Stimulated activated CD8-positive, alpha-beta memory T cell treated with anti-CD3 and anti-CD28 coated beads, Interleukin-15, amount 100 ng/mL, for 48 hours (primary cell): Measurements from ENCODE around the gene NTF4.
A peak's percentile ranks its signal among the peaks of the same experiment; 100 is the strongest.
"Not testable (repeated sequence)": the region's sequence is repeated elsewhere in the genome, so short reads cannot be mapped to it uniquely, and the experiment has no call there.

ENCODE experiments used
- DNase-seq, 2 donors: peaks; one replicate each; pipeline ENCODE4 v3.0.0-alpha.2; 2020; ENCODE audit warnings: low read depth in 2 of 2

The NTF4 gene

DNA sequence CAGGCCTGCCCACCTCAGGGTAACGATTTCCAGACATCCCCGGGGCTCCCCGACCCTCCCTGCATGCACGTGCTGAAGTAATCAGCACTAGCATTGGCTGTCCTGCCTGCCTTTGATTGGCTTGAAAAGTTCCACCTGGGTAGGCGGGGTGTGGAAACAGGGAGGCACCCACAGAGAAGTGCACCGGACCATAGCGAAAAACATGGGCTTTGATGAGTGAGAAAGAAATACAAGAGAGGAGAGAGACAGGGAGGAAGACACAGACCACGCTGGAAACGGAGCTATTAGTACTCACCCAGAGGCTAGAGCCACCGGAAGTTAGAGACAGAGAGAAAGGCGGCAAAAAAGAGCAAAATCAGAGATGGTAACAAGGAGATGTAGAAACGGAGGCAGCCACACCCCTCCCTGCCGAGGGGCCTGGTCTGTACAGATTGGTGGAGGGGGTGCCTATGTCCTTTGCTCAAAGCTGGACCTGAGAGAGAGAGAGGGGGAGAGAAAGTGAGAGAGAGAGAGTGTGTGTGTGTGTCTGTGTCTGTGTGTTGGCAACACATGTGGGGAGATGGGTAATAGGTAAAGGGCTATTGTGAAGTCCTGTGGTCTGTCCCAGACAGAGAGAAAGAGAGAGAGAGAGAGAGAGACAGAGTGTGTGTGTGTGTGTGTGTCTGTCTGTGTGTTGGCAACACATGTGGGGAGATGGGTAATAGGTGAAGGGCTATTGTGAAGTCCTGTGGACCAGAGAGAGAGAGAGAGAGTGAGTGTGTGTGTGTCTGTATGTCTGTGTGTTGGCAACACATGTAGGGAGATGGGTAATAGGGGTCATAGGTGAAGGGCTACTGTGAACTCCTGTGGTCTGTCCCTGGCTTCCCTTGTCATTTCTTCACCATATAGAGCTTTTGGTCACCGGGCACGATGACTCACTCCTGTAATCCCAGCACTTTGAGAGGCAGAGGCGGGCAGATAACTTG lies 43.4 kb downstream of the NTF4 start:
- no peak for DNase-seq

DNA sequence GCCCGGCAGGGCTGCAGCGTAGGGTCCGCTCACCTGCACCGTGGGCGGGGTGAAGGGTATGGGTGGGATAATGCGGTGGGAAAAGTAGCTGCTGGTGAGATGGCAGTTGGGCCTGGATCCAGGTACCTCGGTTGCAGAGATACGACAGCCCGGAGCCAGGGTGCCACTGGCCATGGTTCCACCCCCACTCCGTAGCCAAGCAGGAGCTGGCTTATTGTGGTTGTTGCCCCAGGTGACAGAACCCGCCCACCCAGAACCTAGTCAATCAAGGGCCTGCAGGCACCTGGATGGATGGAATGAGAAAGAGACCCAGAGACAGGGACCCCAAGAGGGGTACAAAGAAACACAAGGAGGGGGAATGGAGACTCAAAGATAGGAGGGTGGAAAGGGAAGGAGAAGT lies 44.3 kb downstream of the NTF4 start:
- no peak for DNase-seq

DNA sequence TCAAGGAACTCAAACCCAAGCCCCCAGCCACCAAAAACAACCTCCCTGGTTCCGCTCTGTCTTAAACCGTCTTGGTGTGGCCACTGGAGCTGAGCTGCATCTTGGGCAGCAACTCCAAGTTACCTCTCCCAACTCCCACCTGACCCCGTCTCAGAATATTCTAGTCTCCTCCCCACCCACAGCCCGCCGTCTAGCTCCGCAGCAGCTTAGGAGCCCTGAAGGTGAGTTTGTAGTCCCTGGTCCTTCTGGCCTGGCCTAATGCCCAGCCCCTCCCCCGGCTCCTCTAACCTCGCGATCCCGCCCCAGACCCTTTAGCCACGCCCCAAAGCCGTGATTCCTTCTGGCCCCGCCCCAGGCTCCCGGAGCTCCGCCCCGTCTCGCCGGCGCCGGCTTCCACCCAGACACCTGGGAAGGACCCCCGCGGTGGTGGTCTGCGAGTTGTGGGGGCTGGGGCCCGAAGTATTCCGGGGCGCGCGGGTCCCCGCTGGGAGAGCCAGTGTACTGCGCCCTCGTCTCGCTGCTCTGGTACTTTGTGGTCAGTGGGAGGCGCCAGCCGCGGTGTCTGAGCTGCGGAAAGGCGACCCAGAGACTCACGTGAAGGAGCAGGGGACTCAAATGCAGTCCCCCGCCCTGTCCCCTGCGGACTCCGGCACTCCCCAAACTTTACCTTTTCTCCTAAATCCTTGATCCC lies 45.2 kb downstream of the NTF4 start:
- DNase-seq = peak in 1 of 2 donors; percentile 38

DNA sequence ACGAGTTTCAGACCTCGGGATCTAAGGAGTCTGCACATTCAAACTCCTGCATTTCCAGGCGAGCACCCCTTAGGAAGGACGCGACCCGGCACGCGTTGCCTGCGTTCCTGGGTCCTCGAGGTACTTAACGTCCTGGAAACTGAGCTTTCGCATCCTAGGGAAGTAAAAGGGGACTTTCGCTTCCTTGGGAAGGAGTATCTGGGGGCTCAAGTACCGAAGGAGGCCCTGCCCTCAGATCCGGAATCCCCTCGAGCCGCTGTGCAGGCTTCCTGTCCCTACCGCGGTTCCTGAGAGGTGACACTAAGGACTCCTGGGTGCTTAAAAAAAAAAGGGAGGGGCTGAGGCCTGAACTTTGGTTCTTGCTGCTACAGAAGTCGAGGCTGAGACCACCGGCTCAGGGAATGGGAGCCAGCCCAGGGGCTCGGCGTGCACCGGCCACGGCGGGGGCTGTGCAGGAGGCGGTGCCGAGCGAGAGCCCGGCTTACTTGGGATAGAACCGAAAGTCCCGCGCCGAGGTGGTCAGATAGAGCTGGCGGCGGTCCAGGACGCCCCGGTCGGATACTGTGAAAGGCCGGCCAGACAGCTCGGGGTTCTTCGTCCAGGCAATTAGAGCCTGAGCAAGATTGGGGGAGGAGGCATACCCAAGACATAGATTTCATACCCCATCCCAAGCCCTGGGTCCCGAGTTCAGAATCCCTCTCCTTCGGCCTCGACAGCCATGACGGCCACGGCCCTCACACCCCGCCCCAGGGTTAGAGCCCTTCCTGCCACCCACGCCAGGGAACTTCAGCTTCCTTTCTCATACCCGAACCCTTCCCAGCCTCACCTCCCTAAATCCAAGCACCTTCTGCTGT lies 46.0 kb downstream of the NTF4 start:
- DNase-seq = not testable (repeated sequence)

DNA sequence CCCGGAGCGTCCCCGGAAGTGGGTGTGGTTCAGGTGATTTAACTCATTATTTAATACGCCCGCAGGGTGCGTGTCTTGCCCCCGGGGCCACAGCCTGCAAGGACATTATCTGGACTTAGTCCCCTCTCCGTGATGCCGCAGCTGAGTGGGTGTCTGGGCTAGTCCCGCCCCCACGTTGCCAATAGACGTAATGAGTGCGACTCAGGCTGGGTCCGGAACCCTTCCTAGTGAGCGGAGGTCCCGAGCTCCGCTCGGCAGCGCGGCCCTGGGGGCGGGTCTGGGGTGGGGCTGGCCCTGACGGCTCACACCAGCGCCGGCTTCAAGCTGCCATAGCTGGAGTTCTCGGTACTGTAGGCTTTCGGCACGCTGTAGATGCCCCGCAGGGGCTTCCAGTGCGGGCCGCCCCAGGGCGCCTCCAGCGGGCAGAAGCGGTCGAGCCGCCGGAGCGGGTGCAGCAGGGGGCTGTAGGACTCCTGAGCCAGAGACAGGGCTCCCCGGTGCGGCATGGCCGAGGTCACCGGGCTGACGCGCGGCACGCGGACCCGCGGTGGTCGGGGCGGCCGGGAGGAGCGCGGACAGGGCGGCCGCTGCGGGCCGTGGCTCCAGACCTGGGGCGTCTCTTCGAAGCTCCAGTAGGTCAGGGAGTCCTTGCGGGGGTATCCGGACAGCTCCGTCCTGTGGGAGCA lies 46.8 kb downstream of the NTF4 start:
- DNase-seq = peak; percentile 46 to 55

DNA sequence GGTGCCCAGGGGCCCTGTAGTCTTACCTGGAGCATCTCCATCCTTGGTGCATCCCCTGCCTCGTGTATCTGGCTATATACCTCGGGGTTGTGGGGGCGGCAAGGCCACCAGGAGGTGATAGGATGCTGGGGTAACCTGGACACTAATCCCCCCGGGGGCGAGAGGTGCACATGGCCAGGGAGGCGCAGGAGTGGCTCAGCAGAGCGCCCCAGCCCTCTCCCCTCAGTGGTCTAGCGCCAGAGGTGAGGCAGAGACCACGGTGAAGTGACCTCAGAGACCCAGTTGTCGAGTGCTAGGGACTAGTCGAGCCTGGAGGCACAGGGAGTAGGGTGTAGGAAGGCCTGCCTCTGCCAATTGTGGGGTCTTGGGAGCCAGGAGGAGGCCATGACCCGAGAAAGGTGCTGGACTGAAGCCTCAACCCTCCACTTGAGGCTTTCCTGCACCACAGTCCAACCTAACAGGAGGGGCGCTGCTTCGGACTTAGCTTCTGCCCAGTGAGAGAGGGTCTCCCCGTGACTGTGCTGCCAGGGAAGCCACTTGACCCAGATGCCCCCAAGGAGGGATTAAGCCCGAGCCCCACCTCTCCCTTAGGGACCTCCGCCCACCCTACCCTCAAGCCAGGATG lies 47.5 kb downstream of the NTF4 start, which contains the start of gene LHB:
Gene LHB (minus strand): TSS at position 51 of the 625 bp plus-strand sequence. CDS start 10 bp downstream, at position 41.
- no peak for DNase-seq

DNA sequence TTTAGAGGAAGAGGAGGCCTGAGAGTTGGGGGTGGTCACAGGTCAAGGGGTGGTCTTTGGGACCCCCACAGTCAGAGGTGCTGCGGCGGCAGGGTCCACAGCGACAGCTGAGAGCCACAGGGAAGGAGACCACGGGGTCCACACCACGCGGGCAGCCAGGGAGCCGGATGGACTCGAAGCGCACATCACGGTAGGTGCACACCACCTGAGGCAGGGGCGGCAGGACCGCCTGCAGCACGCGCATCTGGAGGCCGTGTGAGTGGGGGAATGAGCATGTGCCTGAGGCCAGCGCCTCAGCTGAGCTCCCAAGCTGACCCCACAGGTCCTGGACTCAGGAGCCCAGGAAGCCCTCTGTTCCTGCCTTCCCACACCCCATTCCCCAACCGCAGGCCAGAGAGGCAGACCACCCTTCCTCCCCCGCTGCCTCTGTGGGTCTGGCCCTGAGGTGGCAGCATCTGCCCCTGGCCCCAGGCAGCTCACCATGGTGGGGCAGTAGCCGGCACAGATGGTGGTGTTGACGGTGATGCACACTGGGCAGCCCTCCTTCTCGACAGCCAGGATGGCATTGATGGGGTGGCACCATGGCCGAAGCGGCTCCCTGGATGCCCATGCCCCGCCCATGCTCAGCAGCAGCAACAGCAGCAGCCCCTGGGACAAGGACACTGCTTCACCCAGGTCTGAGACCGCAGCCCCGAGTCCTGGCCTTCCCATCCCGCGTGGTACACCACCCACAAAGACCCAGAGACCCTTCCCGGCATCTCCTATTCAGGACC lies 48.4 kb downstream of the NTF4 start:
- DNase-seq = no peak

GRCh38 chr19:49014870-49015255 lies 49.8 kb downstream of the NTF4 start:
- DNase-seq = no peak

DNA sequence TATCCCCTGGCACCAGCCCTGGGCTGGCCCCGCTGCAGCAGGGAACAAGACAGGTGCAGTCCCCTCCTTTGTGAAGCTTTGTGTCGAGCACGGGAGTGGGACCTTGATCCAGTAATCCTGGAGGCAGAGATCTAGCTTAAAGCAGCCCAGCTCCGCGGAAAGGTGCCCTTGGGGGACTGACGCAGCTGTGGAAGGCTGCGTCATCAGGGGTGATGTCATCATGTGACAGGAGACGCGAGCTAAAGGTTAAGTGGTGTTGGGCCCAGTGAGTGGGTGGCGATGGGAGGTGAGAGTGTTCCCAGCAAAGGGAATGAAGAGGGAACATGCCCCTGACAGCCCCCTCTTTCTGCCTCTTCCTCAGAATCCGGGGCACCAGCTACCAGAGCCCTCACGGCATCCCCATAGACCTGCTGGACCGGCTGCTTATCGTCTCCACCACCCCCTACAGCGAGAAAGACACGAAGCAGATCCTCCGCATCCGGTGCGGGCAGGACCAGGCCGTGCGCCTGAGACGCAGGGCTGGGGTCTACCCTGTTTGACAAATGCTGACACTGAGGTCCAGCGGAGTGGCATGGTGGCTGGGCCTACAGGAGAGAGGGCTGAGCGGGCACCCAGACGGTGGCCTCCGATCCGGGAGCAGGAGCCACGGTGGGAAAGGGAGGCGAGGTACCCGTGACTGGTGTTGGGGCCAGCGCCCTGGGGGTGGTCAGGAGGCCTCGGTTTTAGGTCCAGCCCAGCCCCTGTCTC lies 50.3 kb downstream of the NTF4 start:
- no peak for DNase-seq

DNA sequence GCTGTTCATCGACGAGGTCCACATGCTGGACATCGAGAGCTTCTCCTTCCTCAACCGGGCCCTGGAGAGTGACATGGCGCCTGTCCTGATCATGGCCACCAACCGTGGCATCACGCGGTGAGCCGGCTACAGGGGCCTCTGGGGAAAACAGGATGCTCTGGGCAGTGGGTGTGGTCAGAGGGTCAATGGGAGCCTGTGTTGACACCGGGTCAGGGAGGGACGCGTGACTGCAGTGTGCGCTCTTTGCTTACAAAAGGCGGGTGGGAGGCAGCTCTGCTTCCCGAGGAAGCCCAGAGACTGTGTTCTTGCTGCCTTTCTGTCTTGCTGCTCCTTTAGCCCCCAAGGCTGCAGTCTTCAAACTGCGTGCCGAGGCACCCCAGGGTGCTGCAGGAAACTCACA lies 53.4 kb downstream of the NTF4 start:
- DNase-seq = no peak
